Measurements from ENCODE around the gene EGFR.

The EGFR gene

DNA sequence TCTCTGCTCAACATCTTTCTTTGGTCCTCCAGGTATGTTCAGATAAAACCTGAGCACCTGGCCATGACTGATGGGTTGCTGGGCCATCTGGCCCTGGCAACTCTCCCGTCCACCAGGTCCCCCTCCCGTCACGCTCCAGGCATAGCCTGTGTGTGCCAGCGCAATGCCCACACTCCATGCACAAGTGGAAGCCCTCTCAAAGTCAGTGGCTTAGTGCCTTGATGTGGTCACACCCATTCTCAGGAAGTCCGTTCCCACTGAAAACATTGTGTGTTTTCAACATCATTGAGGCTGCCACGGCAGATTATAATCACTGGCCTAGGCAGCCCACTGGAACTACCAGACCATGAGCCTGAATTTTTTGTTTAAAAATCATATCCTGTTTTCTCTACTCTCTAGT lies 175.7 kb downstream of the EGFR start:
- Histone ChIP-seq H3K9ac (ENCODE audit: low read depth, low read length) (no peak overlapping the region), H3K27me3 (ENCODE audit: control insufficient read depth, insufficient read depth, low read length) (no peaks in the 10 kb centered on the region), H3K4me1 (ENCODE audit: control insufficient read depth, insufficient read depth, low read length) (peaks cover 39% of the 10 kb centered on the region), H3K4me2 (ENCODE audit: low read length) (no peak overlapping the region), H3K4me3 (ENCODE audit: low read length) (no peak overlapping the region), H3K9me3 (replicated peaks; ENCODE audit: low read length) (no peaks in the 10 kb centered on the region), H3K36me3 (ENCODE audit: insufficient read depth, low read length) (peaks cover 53% of the 10 kb centered on the region)

DNA sequence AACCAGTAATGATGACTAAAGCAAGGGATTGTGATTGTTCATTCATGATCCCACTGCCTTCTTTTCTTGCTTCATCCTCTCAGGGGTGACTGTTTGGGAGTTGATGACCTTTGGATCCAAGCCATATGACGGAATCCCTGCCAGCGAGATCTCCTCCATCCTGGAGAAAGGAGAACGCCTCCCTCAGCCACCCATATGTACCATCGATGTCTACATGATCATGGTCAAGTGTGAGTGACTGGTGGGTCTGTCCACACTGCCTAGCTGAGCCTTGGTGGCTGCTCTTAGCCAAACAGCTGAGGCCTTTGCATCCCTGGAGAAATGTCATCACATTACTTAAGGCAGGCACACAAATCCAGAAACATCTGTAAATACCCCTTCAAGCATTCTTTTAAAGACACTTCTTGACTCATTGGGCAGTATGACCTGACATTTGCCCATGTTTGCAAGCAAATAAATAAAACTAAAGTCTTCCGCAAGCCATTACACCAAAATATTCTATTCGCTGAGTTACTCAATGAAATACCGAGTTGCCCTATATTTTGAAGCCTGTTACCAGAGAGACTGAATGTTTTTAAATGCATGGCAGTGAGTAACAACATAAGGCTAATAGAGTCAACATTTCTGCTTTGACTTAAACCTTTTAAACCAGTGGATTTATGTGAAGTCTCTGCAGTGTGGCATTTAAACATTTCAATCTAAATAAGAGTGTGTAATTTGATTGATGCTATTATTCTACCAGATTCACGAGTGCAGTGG lies 180.0 kb downstream of the EGFR start:
- Histone ChIP-seq H3K36me3 (ENCODE audit: insufficient read depth, low read length) (peaks cover 67% of the 10 kb centered on the region), H3K4me2 (ENCODE audit: low read length) (no peak overlapping the region), H3K9me3 (replicated peaks; ENCODE audit: low read length) (no peaks in the 10 kb centered on the region), H3K4me3 (ENCODE audit: low read length) (no peak overlapping the region), H3K27me3 (ENCODE audit: control insufficient read depth, insufficient read depth, low read length) (no peaks in the 10 kb centered on the region), H3K4me1 (ENCODE audit: control insufficient read depth, insufficient read depth, low read length) (peaks cover 5% of the 10 kb centered on the region), H3K9ac (ENCODE audit: low read depth, low read length) (no peak overlapping the region)

DNA sequence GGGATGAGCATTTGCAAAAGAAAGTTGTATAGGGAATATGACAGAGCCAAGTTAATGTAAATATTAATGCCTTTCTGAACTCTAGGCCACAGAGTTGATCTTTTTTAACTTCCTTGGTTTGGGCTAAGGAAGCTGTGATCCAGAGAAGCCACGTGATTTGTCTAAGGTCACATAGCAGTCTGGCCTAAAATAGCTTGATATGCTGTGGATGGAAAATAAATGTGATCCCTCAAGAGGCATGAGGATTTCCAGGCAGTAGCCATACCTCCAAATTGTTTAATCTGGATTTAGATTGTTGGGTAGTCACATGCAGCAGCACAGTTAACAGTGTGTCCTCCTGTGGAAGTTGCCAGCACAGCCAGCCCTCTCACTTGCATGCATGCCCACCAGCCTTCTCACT lies 180.6 kb downstream of the EGFR start:
- H3K4me2 ChIP-seq (ENCODE audit: low read length): no peak overlapping the region
- no peak overlapping the region for H3K4me3 ChIP-seq (ENCODE audit: low read length)
- no peaks in the 10 kb centered on the region for H3K9me3 ChIP-seq (replicated peaks; ENCODE audit: low read length)
- H3K9ac ChIP-seq (ENCODE audit: low read depth, low read length): no peak overlapping the region
- H3K36me3 ChIP-seq (ENCODE audit: insufficient read depth, low read length): peaks cover 69% of the 10 kb centered on the region
- H3K27me3 ChIP-seq (ENCODE audit: control insufficient read depth, insufficient read depth, low read length): no peaks in the 10 kb centered on the region
- H3K4me1 ChIP-seq (ENCODE audit: control insufficient read depth, insufficient read depth, low read length): peaks cover 2% of the 10 kb centered on the region

DNA sequence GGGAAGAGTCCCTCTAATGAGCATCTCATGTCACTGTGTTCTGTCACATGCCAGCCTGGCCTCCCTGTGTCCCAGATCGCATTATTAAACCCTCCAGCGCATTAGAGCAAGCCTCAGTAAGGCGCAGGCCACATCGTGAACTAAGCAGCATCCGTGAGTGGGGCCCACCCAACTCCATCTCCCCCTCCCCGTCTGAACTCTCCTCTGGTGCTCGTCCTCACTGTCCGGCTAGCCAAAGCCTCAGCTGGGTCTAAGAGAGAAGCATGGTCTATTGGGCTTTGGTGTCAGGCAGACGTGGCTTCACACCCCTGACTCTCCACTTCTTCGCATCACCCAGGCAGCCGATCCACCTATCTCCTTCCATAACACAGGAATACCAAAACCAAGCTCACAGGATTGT lies 181.6 kb downstream of the EGFR start:
- Histone ChIP-seq H3K9me3 (replicated peaks; ENCODE audit: low read length) (no peaks in the 10 kb centered on the region), H3K4me1 (ENCODE audit: control insufficient read depth, insufficient read depth, low read length) (no peaks in the 10 kb centered on the region), H3K4me3 (ENCODE audit: low read length) (no peak overlapping the region), H3K4me2 (ENCODE audit: low read length) (no peak overlapping the region), H3K9ac (ENCODE audit: low read depth, low read length) (no peak overlapping the region), H3K27me3 (ENCODE audit: control insufficient read depth, insufficient read depth, low read length) (no peaks in the 10 kb centered on the region), H3K36me3 (ENCODE audit: insufficient read depth, low read length) (peaks cover 71% of the 10 kb centered on the region)

DNA sequence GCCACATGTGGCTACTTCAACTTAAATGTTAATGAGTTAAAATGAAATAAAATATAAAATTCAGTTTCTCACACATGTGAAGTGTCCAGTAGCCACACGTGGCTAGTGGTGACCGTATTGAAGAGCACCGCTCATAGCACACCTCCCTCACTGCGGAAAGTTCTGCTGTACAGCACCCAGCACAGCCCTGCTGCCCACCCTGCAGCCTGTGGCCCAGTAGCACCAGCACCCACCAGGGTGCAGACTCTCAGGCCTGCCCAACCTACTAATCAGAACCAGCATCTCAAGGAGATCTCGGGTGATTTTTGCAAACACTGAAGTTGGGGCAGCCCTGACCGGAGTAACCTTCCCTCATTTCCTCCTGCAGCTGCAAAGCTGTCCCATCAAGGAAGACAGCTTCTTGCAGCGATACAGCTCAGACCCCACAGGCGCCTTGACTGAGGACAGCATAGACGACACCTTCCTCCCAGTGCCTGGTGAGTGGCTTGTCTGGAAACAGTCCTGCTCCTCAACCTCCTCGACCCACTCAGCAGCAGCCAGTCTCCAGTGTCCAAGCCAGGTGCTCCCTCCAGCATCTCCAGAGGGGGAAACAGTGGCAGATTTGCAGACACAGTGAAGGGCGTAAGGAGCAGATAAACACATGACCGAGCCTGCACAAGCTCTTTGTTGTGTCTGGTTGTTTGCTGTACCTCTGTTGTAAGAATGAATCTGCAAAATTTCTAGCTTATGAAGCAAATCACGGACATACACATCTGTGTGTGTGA lies 183.5 kb downstream of the EGFR start:
- Histone ChIP-seq H3K4me1 (ENCODE audit: control insufficient read depth, insufficient read depth, low read length) (no peaks in the 10 kb centered on the region), H3K36me3 (ENCODE audit: insufficient read depth, low read length) (peaks cover 90% of the 10 kb centered on the region), H3K9me3 (replicated peaks; ENCODE audit: low read length) (no peaks in the 10 kb centered on the region), H3K4me3 (ENCODE audit: low read length) (no peak overlapping the region), H3K9ac (ENCODE audit: low read depth, low read length) (no peak overlapping the region), H3K27me3 (ENCODE audit: control insufficient read depth, insufficient read depth, low read length) (no peaks in the 10 kb centered on the region), H3K4me2 (ENCODE audit: low read length) (no peak overlapping the region)

DNA sequence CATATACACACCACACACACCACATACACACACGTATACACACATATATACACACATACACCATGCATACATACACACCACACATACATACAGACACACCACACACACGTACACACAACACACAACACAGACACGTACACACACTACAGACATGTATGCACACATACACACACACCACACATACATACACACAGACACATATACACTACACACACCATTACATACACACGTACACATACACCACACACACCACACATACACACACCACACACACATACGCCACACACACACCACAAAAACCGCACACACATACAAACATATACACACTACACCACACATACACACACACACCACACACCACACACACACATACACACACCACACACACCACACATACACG lies 184.5 kb downstream of the EGFR start:
- Histone ChIP-seq H3K4me2 (ENCODE audit: low read length) (no peak overlapping the region), H3K36me3 (ENCODE audit: insufficient read depth, low read length) (peaks cover 97% of the 10 kb centered on the region), H3K4me1 (ENCODE audit: control insufficient read depth, insufficient read depth, low read length) (no peaks in the 10 kb centered on the region), H3K9me3 (replicated peaks; ENCODE audit: low read length) (no peaks in the 10 kb centered on the region), H3K27me3 (ENCODE audit: control insufficient read depth, insufficient read depth, low read length) (no peaks in the 10 kb centered on the region), H3K9ac (ENCODE audit: low read depth, low read length) (no peak overlapping the region), H3K4me3 (ENCODE audit: low read length) (no peak overlapping the region)

DNA sequence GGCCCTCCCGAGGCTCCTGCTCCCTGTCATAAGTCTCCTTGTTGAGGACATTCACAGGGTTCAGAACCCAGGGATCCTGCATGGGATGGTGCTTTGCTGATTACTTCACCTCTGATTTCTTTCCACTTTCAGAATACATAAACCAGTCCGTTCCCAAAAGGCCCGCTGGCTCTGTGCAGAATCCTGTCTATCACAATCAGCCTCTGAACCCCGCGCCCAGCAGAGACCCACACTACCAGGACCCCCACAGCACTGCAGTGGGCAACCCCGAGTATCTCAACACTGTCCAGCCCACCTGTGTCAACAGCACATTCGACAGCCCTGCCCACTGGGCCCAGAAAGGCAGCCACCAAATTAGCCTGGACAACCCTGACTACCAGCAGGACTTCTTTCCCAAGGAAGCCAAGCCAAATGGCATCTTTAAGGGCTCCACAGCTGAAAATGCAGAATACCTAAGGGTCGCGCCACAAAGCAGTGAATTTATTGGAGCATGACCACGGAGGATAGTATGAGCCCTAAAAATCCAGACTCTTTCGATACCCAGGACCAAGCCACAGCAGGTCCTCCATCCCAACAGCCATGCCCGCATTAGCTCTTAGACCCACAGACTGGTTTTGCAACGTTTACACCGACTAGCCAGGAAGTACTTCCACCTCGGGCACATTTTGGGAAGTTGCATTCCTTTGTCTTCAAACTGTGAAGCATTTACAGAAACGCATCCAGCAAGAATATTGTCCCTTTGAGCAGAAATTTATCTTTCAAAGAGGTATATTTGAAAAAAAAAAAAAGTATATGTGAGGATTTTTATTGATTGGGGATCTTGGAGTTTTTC lies 186.5 kb downstream of the EGFR start:
- peaks cover 97% of the 10 kb centered on the region for H3K36me3 ChIP-seq (ENCODE audit: insufficient read depth, low read length)
- no peaks in the 10 kb centered on the region for H3K4me1 ChIP-seq (ENCODE audit: control insufficient read depth, insufficient read depth, low read length)
- H3K9ac ChIP-seq (ENCODE audit: low read depth, low read length): no peak overlapping the region
- no peaks in the 10 kb centered on the region for H3K9me3 ChIP-seq (replicated peaks; ENCODE audit: low read length)
- no peak overlapping the region for H3K4me2 ChIP-seq (ENCODE audit: low read length)
- H3K27me3 ChIP-seq (ENCODE audit: control insufficient read depth, insufficient read depth, low read length): no peaks in the 10 kb centered on the region
- no peak overlapping the region for H3K4me3 ChIP-seq (ENCODE audit: low read length)

DNA sequence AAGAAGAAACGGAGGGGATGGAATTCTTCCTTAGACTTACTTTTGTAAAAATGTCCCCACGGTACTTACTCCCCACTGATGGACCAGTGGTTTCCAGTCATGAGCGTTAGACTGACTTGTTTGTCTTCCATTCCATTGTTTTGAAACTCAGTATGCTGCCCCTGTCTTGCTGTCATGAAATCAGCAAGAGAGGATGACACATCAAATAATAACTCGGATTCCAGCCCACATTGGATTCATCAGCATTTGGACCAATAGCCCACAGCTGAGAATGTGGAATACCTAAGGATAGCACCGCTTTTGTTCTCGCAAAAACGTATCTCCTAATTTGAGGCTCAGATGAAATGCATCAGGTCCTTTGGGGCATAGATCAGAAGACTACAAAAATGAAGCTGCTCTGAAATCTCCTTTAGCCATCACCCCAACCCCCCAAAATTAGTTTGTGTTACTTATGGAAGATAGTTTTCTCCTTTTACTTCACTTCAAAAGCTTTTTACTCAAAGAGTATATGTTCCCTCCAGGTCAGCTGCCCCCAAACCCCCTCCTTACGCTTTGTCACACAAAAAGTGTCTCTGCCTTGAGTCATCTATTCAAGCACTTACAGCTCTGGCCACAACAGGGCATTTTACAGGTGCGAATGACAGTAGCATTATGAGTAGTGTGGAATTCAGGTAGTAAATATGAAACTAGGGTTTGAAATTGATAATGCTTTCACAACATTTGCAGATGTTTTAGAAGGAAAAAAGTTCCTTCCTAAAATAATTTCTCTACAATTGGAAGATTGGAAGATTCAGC lies 187.6 kb downstream of the EGFR start:
- Histone ChIP-seq H3K4me3 (ENCODE audit: low read length) (no peak overlapping the region), H3K4me1 (ENCODE audit: control insufficient read depth, insufficient read depth, low read length) (no peaks in the 10 kb centered on the region), H3K9ac (ENCODE audit: low read depth, low read length) (no peak overlapping the region), H3K27me3 (ENCODE audit: control insufficient read depth, insufficient read depth, low read length) (no peaks in the 10 kb centered on the region), H3K36me3 (ENCODE audit: insufficient read depth, low read length) (peaks cover 96% of the 10 kb centered on the region), H3K9me3 (replicated peaks; ENCODE audit: low read length) (no peaks in the 10 kb centered on the region), H3K4me2 (ENCODE audit: low read length) (no peak overlapping the region)

DNA sequence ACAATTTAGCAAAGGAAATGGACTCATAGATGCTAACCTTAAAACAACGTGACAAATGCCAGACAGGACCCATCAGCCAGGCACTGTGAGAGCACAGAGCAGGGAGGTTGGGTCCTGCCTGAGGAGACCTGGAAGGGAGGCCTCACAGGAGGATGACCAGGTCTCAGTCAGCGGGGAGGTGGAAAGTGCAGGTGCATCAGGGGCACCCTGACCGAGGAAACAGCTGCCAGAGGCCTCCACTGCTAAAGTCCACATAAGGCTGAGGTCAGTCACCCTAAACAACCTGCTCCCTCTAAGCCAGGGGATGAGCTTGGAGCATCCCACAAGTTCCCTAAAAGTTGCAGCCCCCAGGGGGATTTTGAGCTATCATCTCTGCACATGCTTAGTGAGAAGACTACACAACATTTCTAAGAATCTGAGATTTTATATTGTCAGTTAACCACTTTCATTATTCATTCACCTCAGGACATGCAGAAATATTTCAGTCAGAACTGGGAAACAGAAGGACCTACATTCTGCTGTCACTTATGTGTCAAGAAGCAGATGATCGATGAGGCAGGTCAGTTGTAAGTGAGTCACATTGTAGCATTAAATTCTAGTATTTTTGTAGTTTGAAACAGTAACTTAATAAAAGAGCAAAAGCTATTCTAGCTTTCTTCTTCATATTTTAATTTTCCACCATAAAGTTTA lies 188.8 kb downstream of the EGFR start:
- Histone ChIP-seq H3K4me3 (ENCODE audit: low read length) (no peak overlapping the region), H3K4me2 (ENCODE audit: low read length) (no peak overlapping the region), H3K27me3 (ENCODE audit: control insufficient read depth, insufficient read depth, low read length) (no peaks in the 10 kb centered on the region), H3K9ac (ENCODE audit: low read depth, low read length) (no peak overlapping the region), H3K4me1 (ENCODE audit: control insufficient read depth, insufficient read depth, low read length) (no peaks in the 10 kb centered on the region), H3K36me3 (ENCODE audit: insufficient read depth, low read length) (peaks cover 87% of the 10 kb centered on the region), H3K9me3 (replicated peaks; ENCODE audit: low read length) (no peaks in the 10 kb centered on the region)

DNA sequence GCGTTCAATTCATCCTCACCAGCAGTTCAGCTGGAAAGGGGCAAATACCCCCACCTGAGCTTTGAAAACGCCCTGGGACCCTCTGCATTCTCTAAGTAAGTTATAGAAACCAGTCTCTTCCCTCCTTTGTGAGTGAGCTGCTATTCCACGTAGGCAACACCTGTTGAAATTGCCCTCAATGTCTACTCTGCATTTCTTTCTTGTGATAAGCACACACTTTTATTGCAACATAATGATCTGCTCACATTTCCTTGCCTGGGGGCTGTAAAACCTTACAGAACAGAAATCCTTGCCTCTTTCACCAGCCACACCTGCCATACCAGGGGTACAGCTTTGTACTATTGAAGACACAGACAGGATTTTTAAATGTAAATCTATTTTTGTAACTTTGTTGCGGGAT lies 190.5 kb downstream of the EGFR start:
- Histone ChIP-seq H3K9me3 (replicated peaks; ENCODE audit: low read length) (no peaks in the 10 kb centered on the region), H3K27me3 (ENCODE audit: control insufficient read depth, insufficient read depth, low read length) (no peaks in the 10 kb centered on the region), H3K9ac (ENCODE audit: low read depth, low read length) (no peak overlapping the region), H3K36me3 (ENCODE audit: insufficient read depth, low read length) (peaks cover 72% of the 10 kb centered on the region), H3K4me2 (ENCODE audit: low read length) (no peak overlapping the region), H3K4me1 (ENCODE audit: control insufficient read depth, insufficient read depth, low read length) (peaks cover under 1% of the 10 kb centered on the region), H3K4me3 (ENCODE audit: low read length) (no peak overlapping the region)

Data from skeletal muscle satellite cell (primary cell).